ENCODE results near the gene PTBP3. TPM values are rescaled to one million over a fixed set of nuclear protein-coding genes. Genes with fewer than 3 reads are reported as not detected.
A peak's percentile ranks its signal among the peaks of the same experiment; 100 is the strongest.

PTBP3 gene
- polyA plus RNA-seq, 2 of the 4 experiments (the other 2 are of a cell fraction): 55.7 to 105 TPM

GRCh38 chr9:112328545-112328944 is 4.9 kb downstream of the PTBP3 start:
- Histone ChIP-seq H3K27ac (0 out of 6 replicates have a peak overlapping the region, but pooled peaks of 1 of the 2 experiments have one; percentile 22), H3K9me3 (no peaks in the 10 kb centered on the region), H3K4me3 (no peak overlapping the region), H3K4me1 (peaks cover 43% of the 10 kb centered on the region), H3K4me2 (peak overlapping the region; percentile 12)
- CTCF ChIA-PET: interaction anchor here (1.2 to 2.3 kb wide), 6 partner anchors 17 to 242 kb away, joined by 3 to 9 read pairs (median 4); no protein-coding TSS in a partner anchor
- POLR2A ChIA-PET: no interaction called here
- TF ChIP-seq SMC3 (IDR thresholded peaks at IDR 0.05): no peak
- TF ChIP-seq EHF (CRISPR knock-in tag; IDR thresholded peaks at IDR 0.05): no peak
- TF ChIP-seq CBX2 (IDR thresholded peaks at IDR 0.05; ENCODE audit: borderline replicate concordance, low read depth): no peak
- TF ChIP-seq POLR2AphosphoS2 (conservative IDR thresholded peaks at IDR 0.05; ENCODE audit: low read length): no peak
- TF ChIP-seq HES2 (IDR thresholded peaks at IDR 0.05): no peak
- TF ChIP-seq PHF8 (IDR thresholded peaks at IDR 0.05; ENCODE audit: borderline replicate concordance, low read depth): no peak
- no peak for TF ChIP-seq FOSB (CRISPR knock-in tag; IDR thresholded peaks at IDR 0.05)
- no peak for TF ChIP-seq MYC (IDR thresholded peaks at IDR 0.05; ENCODE audit: borderline replicate concordance, low read length)
- no peak for TF ChIP-seq POLR2A (IDR thresholded peaks at IDR 0.05; ENCODE audit: low read length)
- no peak for TF ChIP-seq EP300 (IDR thresholded peaks at IDR 0.05)
- no peak for TF ChIP-seq USF2 (IDR thresholded peaks at IDR 0.05)
- no peak for TF ChIP-seq BCL3 (IDR thresholded peaks at IDR 0.05)
- TF ChIP-seq ELK1 (IDR thresholded peaks at IDR 0.05; ENCODE audit: low read depth, low read length): no peak
- TF ChIP-seq ATOH8 (CRISPR knock-in tag; IDR thresholded peaks at IDR 0.05; ENCODE audit: low read depth): no peak
- TF ChIP-seq SREBF2 (IDR thresholded peaks at IDR 0.05): no peak
- TF ChIP-seq E2F6 (IDR thresholded peaks at IDR 0.05; ENCODE audit: borderline replicate concordance, low read depth): no peak
- no peak for TF ChIP-seq JUNB (IDR thresholded peaks at IDR 0.05)
- no peak for TF ChIP-seq RFX5 (IDR thresholded peaks at IDR 0.05)
- no peak for DNase-seq (ENCODE audit: low read depth in 1 of 2, low spot score in 1 of 2)
- no peak for ATAC-seq
- WGBS (ENCODE audit: missing lambda C conversion rate): 77% methylated on average over 2 of the region's 2 CpGs
- no peak for FAIRE-seq

GRCh38 chr9:112327718-112328450 is 5.5 kb downstream of the PTBP3 start:
- CTCF ChIA-PET: interaction anchor here (1.2 to 2.3 kb wide), 2 partner anchors 215 to 230 kb away, joined by 3 to 10 read pairs; no protein-coding TSS in a partner anchor
- H3K4me2 ChIP-seq: peak overlapping the region; percentile 12
- DNase-seq (ENCODE audit: low read depth in 1 of 2, low spot score in 1 of 2) (no peak), ATAC-seq (no peak), FAIRE-seq (no peak)
- 15% methylated on average over 2 of the region's 2 CpGs for WGBS (ENCODE audit: missing lambda C conversion rate)
- 0 out of 6 replicates have a peak overlapping the region, but pooled peaks of 1 of the 2 experiments have one; percentile 22 for H3K27ac ChIP-seq
- no peak for TF ChIP-seq KDM1A (IDR thresholded peaks at IDR 0.05; ENCODE audit: low read depth)
- TF ChIP-seq SREBF2 (IDR thresholded peaks at IDR 0.05): no peak
- no peak for TF ChIP-seq KDM5A (IDR thresholded peaks at IDR 0.05)
- no peak for TF ChIP-seq MAX (IDR thresholded peaks at IDR 0.05)
- peak; percentile 17 for TF ChIP-seq MAFK (IDR thresholded peaks at IDR 0.05; ENCODE audit: partially characterized antibody)
- no peaks in the 10 kb centered on the region for H3K9me3 ChIP-seq
- POLR2A ChIA-PET: no interaction called here
- H3K4me1 ChIP-seq: peaks cover 48% of the 10 kb centered on the region
- H3K4me3 ChIP-seq: no peak overlapping the region

Measured in A549 (cell line).